GM19025 (cell line): ENCODE measurements around the gene LRRC8B.
A peak's percentile ranks its signal among the peaks of the same experiment; 100 is the strongest.
"Not testable (repeated sequence)": the region's sequence is repeated elsewhere in the genome, so short reads cannot be mapped to it uniquely, and the experiment has no call there.

Experiments
- ATAC-seq: cut with Tn5 transposase; IDR thresholded peaks from one replicate; pipeline ENCODE4 v1.9.1; 2021; ENCODE audit warnings: mild to moderate bottlenecking, low read depth, moderate library complexity; ENCODE audit not compliant: unreplicated experiment

The LRRC8B gene

GRCh38 chr1:89523572-89524368, 859 bp upstream of the LRRC8B start:
- ATAC-seq = peak; percentile 21

GRCh38 chr1:89525169-89525855, 683 bp downstream of the LRRC8B start:
- no peak for ATAC-seq

GRCh38 chr1:89527256-89527655, 2.6 kb downstream of the LRRC8B start:
- no peak for ATAC-seq

GRCh38 chr1:89527750-89528381, 3.2 kb downstream of the LRRC8B start:
- ATAC-seq = no peak

GRCh38 chr1:89528382-89528780, 3.8 kb downstream of the LRRC8B start:
- ATAC-seq = no peak

GRCh38 chr1:89529196-89529595, 4.6 kb downstream of the LRRC8B start:
- no peak for ATAC-seq

GRCh38 chr1:89530444-89531089, 5.9 kb downstream of the LRRC8B start:
- ATAC-seq = no peak

GRCh38 chr1:89531480-89532139, 7.0 kb downstream of the LRRC8B start:
- ATAC-seq = no peak

GRCh38 chr1:89532228-89532627, 7.6 kb downstream of the LRRC8B start:
- no peak for ATAC-seq

- no peak for ATAC-seq
Observed at GRCh38 chr1:89532866-89533265, 8.2 kb downstream of the LRRC8B start.

GRCh38 chr1:89535537-89535936, 10.9 kb downstream of the LRRC8B start:
- ATAC-seq = no peak

GRCh38 chr1:89536555-89537341, 12.1 kb downstream of the LRRC8B start:
- no peak for ATAC-seq

- ATAC-seq = no peak
Observed at GRCh38 chr1:89538361-89538760, 13.7 kb downstream of the LRRC8B start.

- ATAC-seq = no peak
Observed at GRCh38 chr1:89539128-89539527, 14.5 kb downstream of the LRRC8B start.

- no peak for ATAC-seq
Observed at GRCh38 chr1:89540406-89540970, 15.9 kb downstream of the LRRC8B start.

- ATAC-seq = no peak
Observed at GRCh38 chr1:89542345-89542744, 17.7 kb downstream of the LRRC8B start.

GRCh38 chr1:89543632-89544031, 19.0 kb downstream of the LRRC8B start:
- not testable (repeated sequence) for ATAC-seq

GRCh38 chr1:89545264-89546038, 20.8 kb downstream of the LRRC8B start:
- ATAC-seq = no peak
